Common myeloid progenitor, CD34-positive (primary cell): ENCODE measurements around the gene PLVAP.

Experiments
- CTCF ChIA-PET: fragments of 350-600 bp; sonication (Branson Sonifier 250); formaldehyde crosslinking; loops from one replicate; lab custom pipeline; 2021; ENCODE audit warnings: antibody characterized with exemption; lab: Charles Lee
- POLR2A ChIA-PET: fragments of 350-600 bp; sonication (Branson Sonifier 250); formaldehyde crosslinking; loops from one replicate; lab custom pipeline; 2021; ENCODE audit warnings: antibody characterized with exemption; lab: Charles Lee
- DNase-seq, 3 donors: peaks; one replicate each; pipeline versions ENCODE4 v3.0.0 to v3.0.0-alpha.2; 2013
- H3K27ac ChIP-seq, 2 experiments: 1 replicate in 1 of 2; 2 replicates in 1 of 2; pipeline ENCODE4 v1.7.0; 2013; ENCODE audit warnings: inconsistent platforms in 2 of 2, low read length in 2 of 2, mild to moderate bottlenecking in 2 of 2, low read depth in 1 of 2, moderate library complexity in 1 of 2; ENCODE audit not compliant: severe bottlenecking in 2 of 2, insufficient read depth in 1 of 2, poor library complexity in 1 of 2
- H3K27me3 ChIP-seq, 5 experiments: replicated peaks in 2 of 5; 1 replicate in 3 of 5; 2 replicates in 2 of 5; pipeline versions ENCODE4 v1.6.1 to v1.7.0; 2013; ENCODE audit warnings: low read length in 4 of 5, mild to moderate bottlenecking in 2 of 5, moderate library complexity in 2 of 5, inconsistent platforms in 1 of 5; ENCODE audit not compliant: insufficient read depth in 5 of 5, control insufficient read depth in 4 of 5
- H3K36me3 ChIP-seq, 4 experiments: 1 replicate in 2 of 4; 2 replicates in 2 of 4; pipeline versions ENCODE4 v1.6.1 to v1.7.0; 2013; ENCODE audit warnings: low read length in 3 of 4, control low read depth in 1 of 4, mild to moderate bottlenecking in 1 of 4; ENCODE audit not compliant: control insufficient read depth in 4 of 4, insufficient read depth in 4 of 4
- H3K4me1 ChIP-seq, 4 experiments: 1 replicate in 3 of 4; 2 replicates in 1 of 4; pipeline versions ENCODE4 v1.6.1 to v1.7.1; 2013; ENCODE audit warnings: low read length in 3 of 4, mild to moderate bottlenecking in 3 of 4, control low read depth in 1 of 4, inconsistent platforms in 1 of 4, moderate library complexity in 1 of 4; ENCODE audit not compliant: control insufficient read depth in 4 of 4, insufficient read depth in 4 of 4; ENCODE audit errors: control extremely low read depth in 1 of 4
- H3K4me3 ChIP-seq, 7 experiments: 1 replicate in 4 of 7; 2 replicates in 3 of 7; pipeline versions ENCODE4 v1.5.1 to v1.7.0; 2013; ENCODE audit warnings: mild to moderate bottlenecking in 7 of 7, low read length in 6 of 7, moderate library complexity in 6 of 7, inconsistent platforms in 2 of 7, low read depth in 2 of 7, control low read depth in 1 of 7; ENCODE audit not compliant: insufficient read depth in 4 of 7, control insufficient read depth in 1 of 7; ENCODE audit errors: extremely low read depth in 1 of 7
- H3K9me3 ChIP-seq, 5 experiments: 1 replicate in 4 of 5; 2 replicates in 1 of 5; pipeline versions ENCODE4 v1.6.1 to v1.7.1; 2013; ENCODE audit warnings: low read length in 4 of 5, mild to moderate bottlenecking in 2 of 5, inconsistent platforms in 1 of 5, low read depth in 1 of 5, moderate library complexity in 1 of 5; ENCODE audit not compliant: control insufficient read depth in 4 of 5, insufficient read depth in 2 of 5; ENCODE audit errors: control extremely low read depth in 1 of 5
- WGBS: methylation state at CpG from one replicate; pipeline ENCODE4 v1.1.5; 2013; ENCODE audit not compliant: insufficient coverage; 5-methylcytosine and 5-hydroxymethylcytosine counted together

Gene PLVAP

DNA sequence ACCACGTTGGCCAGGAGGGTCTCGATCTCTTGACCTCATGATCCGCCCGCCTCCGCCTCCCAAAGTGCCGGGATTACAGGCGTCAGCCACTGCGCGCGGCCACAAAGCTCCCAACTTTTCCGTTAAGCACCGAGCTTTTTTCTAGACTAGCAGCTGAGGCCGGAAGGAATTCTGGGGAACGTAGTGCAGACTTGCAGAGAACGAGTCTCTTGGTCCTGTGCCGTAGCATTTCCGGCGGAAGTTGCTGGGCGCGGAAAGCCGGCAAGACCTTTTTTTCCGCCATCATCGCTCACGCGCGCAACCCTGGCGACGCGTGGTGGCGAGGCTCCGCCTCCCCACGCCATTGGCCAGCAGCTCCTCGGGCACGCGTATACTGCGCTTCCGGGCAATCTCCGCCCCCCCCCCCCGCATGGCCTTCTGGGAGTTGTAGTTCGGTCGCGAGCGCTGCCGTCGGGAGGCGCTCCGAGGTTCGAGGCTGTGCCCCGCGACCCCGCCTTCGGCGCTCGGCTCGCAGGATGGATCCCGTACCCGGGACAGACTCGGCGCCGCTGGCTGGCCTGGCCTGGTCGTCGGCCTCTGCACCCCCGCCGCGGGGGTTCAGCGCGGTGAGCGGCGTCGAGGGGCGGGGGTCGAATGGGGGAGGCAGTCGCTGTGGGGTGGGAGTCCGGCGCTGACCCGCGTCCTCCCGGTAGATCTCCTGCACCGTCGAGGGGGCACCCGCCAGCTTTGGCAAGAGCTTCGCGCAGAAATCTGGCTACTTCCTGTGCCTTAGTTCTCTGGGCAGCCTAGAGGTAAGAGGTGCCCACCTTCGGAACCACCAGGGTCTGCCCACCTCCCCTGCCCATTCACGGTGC, 42.7 kb upstream of the PLVAP start, which contains the start of gene MVB12A:
TSS of gene MVB12A (plus strand) at position 427 of the 854 bp plus-strand sequence. CDS start at position 516, 89 bp downstream.
- H3K27ac ChIP-seq, result peak within 1 kb of the TSS in 1 of 2 experiments; percentile 67
- H3K4me3 ChIP-seq, result peak within 1 kb of the TSS; percentile 69 to 91 (median 79)
- H3K9me3 ChIP-seq, result no peaks in the 10 kb centered on the region
- no peaks in the 10 kb centered on the region for H3K27me3 ChIP-seq
- CTCF ChIA-PET, result interaction anchor here (0.5 to 4.6 kb wide), 11 partner anchors 11 to 76 kb away, joined by 3 to 19 read pairs (median 4); partner anchors contain the start of genes BST2 and CCDC194
- peaks cover 0 to 19% (median 6%) of the 10 kb centered on the region in 4 experiments for H3K36me3 ChIP-seq
- peak; percentile 98 to 99 (median 99) for DNase-seq
- POLR2A ChIA-PET, result interaction anchor here (0.7 to 1.7 kb wide), 3 partner anchors 13 to 83 kb away, joined by 3 to 13 read pairs (median 3); partner anchors contain the start of gene BST2
- H3K4me1 ChIP-seq, result peaks cover 6 to 26% (median 17%) of the 10 kb centered on the region in 4 experiments
- WGBS, result 0% methylated on average over 60 of the region's 85 CpGs

GRCh38 chr19:17419154-17419620, 42.0 kb upstream of the PLVAP start:
- DNase-seq, result peak in 2 of 3 donors; percentile 19 to 39
- peak overlapping the region in 1 of 2 experiments; percentile 67 for H3K27ac ChIP-seq

DNA sequence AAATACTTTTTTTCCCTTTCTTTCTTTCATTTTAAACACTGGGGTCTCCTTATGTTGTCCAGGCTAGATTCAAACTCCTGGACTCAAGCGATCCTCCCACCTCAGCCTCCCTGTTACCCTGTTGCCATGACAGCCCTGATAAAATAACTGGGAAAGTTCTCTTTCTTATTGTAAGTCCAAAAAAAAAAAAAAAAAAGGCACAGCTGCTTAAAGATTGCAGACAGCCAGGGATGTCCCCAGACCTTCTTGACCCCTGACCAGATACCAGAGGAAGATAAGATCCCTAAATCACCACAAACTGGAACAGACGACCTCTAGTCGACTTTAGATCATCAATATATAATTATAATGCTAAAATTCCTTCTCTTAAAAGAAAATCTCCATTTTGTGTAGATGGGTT, 41.6 kb upstream of the PLVAP start:
- CTCF ChIA-PET, result interaction anchor here (0.7 to 4.6 kb wide), 6 partner anchors 12 to 155 kb away, joined by 3 to 19 read pairs (median 6); partner anchors contain the start of genes BST2 and CCDC194
- Histone ChIP-seq H3K4me3 (peak overlapping the region in 4 of 7 experiments; percentile 69 to 91 (median 80)), H3K9me3 (no peaks in the 10 kb centered on the region), H3K27ac (peak overlapping the region in 1 of 2 experiments; percentile 67), H3K27me3 (no peaks in the 10 kb centered on the region), H3K36me3 (peaks cover 2 to 24% (median 6%) of the 10 kb centered on the region in 4 experiments), H3K4me1 (peaks cover 6 to 20% (median 14%) of the 10 kb centered on the region in 4 experiments)
- POLR2A ChIA-PET, result interaction anchor here (1.7 kb wide), 1 partner anchor 12 kb away, joined by 13 read pairs; the partner anchor contains the start of gene BST2
- no CpG with 5 or more reads among the region's 3 CpGs for WGBS
- DNase-seq, result no peak

More at GRCh38 chr19:17419154-17419620, 42.0 kb upstream of the PLVAP start:
- Histone ChIP-seq H3K9me3 (no peaks in the 10 kb centered on the region), H3K36me3 (peaks cover 2 to 23% (median 6%) of the 10 kb centered on the region in 4 experiments), H3K4me3 (peak overlapping the region; percentile 67 to 91 (median 79)), H3K27me3 (no peaks in the 10 kb centered on the region), H3K4me1 (peaks cover 6 to 20% (median 12%) of the 10 kb centered on the region in 4 experiments)
- CTCF ChIA-PET, result interaction anchor here (0.5 to 4.6 kb wide), 11 partner anchors 12 to 155 kb away, joined by 3 to 19 read pairs (median 4); partner anchors contain the start of genes BST2 and CCDC194
- POLR2A ChIA-PET, result interaction anchor here (0.7 to 1.7 kb wide), 3 partner anchors 13 to 82 kb away, joined by 3 to 13 read pairs (median 3); partner anchors contain the start of gene BST2
- 30% methylated on average over 7 of the region's 8 CpGs for WGBS

GRCh38 chr19:17415121-17415520, 38.0 kb upstream of the PLVAP start:
- H3K27me3 ChIP-seq, result no peaks in the 10 kb centered on the region
- H3K4me1 ChIP-seq, result peaks cover 10 to 30% (median 23%) of the 10 kb centered on the region in 4 experiments
- no peak for DNase-seq
- peaks cover 0 to 16% (median 6%) of the 10 kb centered on the region in 4 experiments for H3K36me3 ChIP-seq
- CTCF ChIA-PET, result no interaction called here
- WGBS, result 97% methylated on average over 4 of the region's 6 CpGs
- H3K4me3 ChIP-seq, result no peak overlapping the region
- H3K27ac ChIP-seq, result no peak overlapping the region
- POLR2A ChIA-PET, result no interaction called here
- no peaks in the 10 kb centered on the region for H3K9me3 ChIP-seq

GRCh38 chr19:17414097-17414496, 37.0 kb upstream of the PLVAP start:
- Histone ChIP-seq H3K27ac (no peak overlapping the region), H3K36me3 (peaks cover 0 to 16% (median 6%) of the 10 kb centered on the region in 4 experiments), H3K4me1 (peaks cover 7 to 26% (median 20%) of the 10 kb centered on the region in 4 experiments), H3K27me3 (no peaks in the 10 kb centered on the region), H3K9me3 (no peaks in the 10 kb centered on the region), H3K4me3 (no peak overlapping the region)
- POLR2A ChIA-PET, result no interaction called here
- CTCF ChIA-PET, result interaction anchor here (1.4 kb wide), 1 partner anchor 9 kb away, joined by 3 read pairs; the partner anchor contains the start of gene BST2
- 96% methylated on average over 7 of the region's 8 CpGs for WGBS
- no peak for DNase-seq

- no peak for DNase-seq
- no peak overlapping the region for H3K4me3 ChIP-seq
- H3K4me1 ChIP-seq, result peaks cover 4 to 31% (median 24%) of the 10 kb centered on the region in 4 experiments
- 92% methylated on average over 10 of the region's 11 CpGs for WGBS
- POLR2A ChIA-PET, result no interaction called here
- H3K27ac ChIP-seq, result peak overlapping the region in 1 of 2 experiments; percentile 50
- CTCF ChIA-PET, result interaction anchor here (1.4 to 2.0 kb wide), 3 partner anchors 11 to 22 kb away, joined by 3 to 7 read pairs (median 4); no protein-coding TSS in a partner anchor
- no peaks in the 10 kb centered on the region for H3K27me3 ChIP-seq
- H3K9me3 ChIP-seq, result no peaks in the 10 kb centered on the region
- H3K36me3 ChIP-seq, result peaks cover 0 to 16% (median 6%) of the 10 kb centered on the region in 4 experiments
These were observed 34.7 kb upstream of the PLVAP start for GRCh38 chr19:17411801-17412200.
